Neural progenitor cell (in vitro differentiated cells): ENCODE results near the gene HSPA4. TPM values are rescaled to one million over a fixed set of nuclear protein-coding genes. Genes with fewer than 3 reads are reported as not detected.

Source experiments
- DNase-seq: peaks from one replicate; pipeline ENCODE4 v3.0.0-alpha.2; 2016; ENCODE audit warnings: low spot score
- H2AFZ ChIP-seq: fragments of 200-600 bp; sonication (generic); replicated peaks from 2 replicates; pipeline ENCODE4 v1.6.1; 2016; ENCODE audit warnings: antibody characterized with exemption
- H3F3A ChIP-seq: fragments of 200-600 bp; sonication (generic); 2 replicates; pipeline ENCODE4 v1.6.1; 2016; ENCODE audit warnings: antibody characterized with exemption, low read depth
- H3K27ac ChIP-seq: fragments of 200-600 bp; sonication (generic); 2 replicates; pipeline ENCODE4 v1.5.1; 2016; ENCODE audit warnings: mild to moderate bottlenecking
- H3K27me3 ChIP-seq: fragments of 200-600 bp; sonication (generic); 2 replicates; pipeline ENCODE4 v1.6.1; 2016; ENCODE audit warnings: mild to moderate bottlenecking, moderate library complexity
- H3K36me3 ChIP-seq: fragments of 200-600 bp; sonication (generic); 2 replicates; pipeline ENCODE4 v1.5.1; 2016
- H3K4me1 ChIP-seq: fragments of 200-600 bp; sonication (generic); 2 replicates; pipeline ENCODE4 v1.6.1; 2016; ENCODE audit warnings: mixed run types
- H3K4me2 ChIP-seq: fragments of 200-600 bp; sonication (generic); 2 replicates; pipeline ENCODE4 v1.6.1; 2016
- H3K4me3 ChIP-seq: fragments of 200-600 bp; sonication (generic); 2 replicates; pipeline ENCODE4 v1.5.1; 2016
- H3K79me2 ChIP-seq: fragments of 200-600 bp; sonication (generic); 2 replicates; pipeline ENCODE4 v1.6.1; 2016; ENCODE audit warnings: low read depth
- H3K9ac ChIP-seq: fragments of 200-600 bp; sonication (generic); 2 replicates; pipeline ENCODE4 v1.6.1; 2016
- H3K9me3 ChIP-seq: fragments of 200-600 bp; sonication (generic); 2 replicates; pipeline ENCODE4 v1.5.1; 2016; ENCODE audit warnings: low read depth
- H4K20me1 ChIP-seq: fragments of 200-600 bp; sonication (generic); 2 replicates; pipeline ENCODE4 v1.6.1; 2016; ENCODE audit warnings: low read depth
- H3K27ac Mint-ChIP-seq: 3 replicates; pipeline ENCODE4 v1.8.0; 2021; ENCODE audit warnings: mixed read lengths
- H3K27me3 Mint-ChIP-seq: 2 replicates; pipeline ENCODE4 v1.8.0; 2022; ENCODE audit warnings: low read depth, mild to moderate bottlenecking, inconsistent platforms, moderate library complexity, mixed read lengths; ENCODE audit not compliant: insufficient read depth
- H3K36me3 Mint-ChIP-seq: 3 replicates; pipeline ENCODE4 v1.8.0; 2021; ENCODE audit warnings: mixed read lengths
- H3K4me1 Mint-ChIP-seq: 3 replicates; pipeline ENCODE4 v1.8.0; 2021; ENCODE audit warnings: mixed read lengths
- H3K4me3 Mint-ChIP-seq: 3 replicates; pipeline ENCODE4 v1.8.0; 2021; ENCODE audit warnings: mild to moderate bottlenecking, moderate library complexity, mixed read lengths
- H3K9me3 Mint-ChIP-seq: 3 replicates; pipeline ENCODE4 v1.8.0; 2020; ENCODE audit warnings: mixed read lengths
- EZH2 ChIP-seq: fragments of 200-600 bp; sonication (generic); IDR thresholded peaks from 2 replicates; pipeline ENCODE4 v1.6.1; 2017; ENCODE audit warnings: antibody characterized with exemption, mild to moderate bottlenecking, moderate library complexity
- EZH2phosphoT487 ChIP-seq: fragments of 200-600 bp; sonication (generic); IDR thresholded peaks from 2 replicates; pipeline ENCODE4 v1.6.1; 2017; ENCODE audit warnings: antibody characterized with exemption
- total RNA-seq: library from RNA; depleted of rRNA; stranded (reverse); fragments of >200 nt; gene quantifications from 2 replicates; pipeline ENCODE4 v1.2.3, GENCODE V29; 2015; ENCODE audit warnings: low replicate concordance
- TF ChIP-seq, protein P1 (sequence below): fragments of 200-600 bp; sonication (generic); IDR thresholded peaks from 2 replicates; pipeline ENCODE4 v1.5.1; 2017; ENCODE audit warnings: antibody characterized with exemption, mild to moderate bottlenecking

Gene HSPA4
- total RNA-seq, 1 donor from 2014 or later, result 232 TPM

DNA sequence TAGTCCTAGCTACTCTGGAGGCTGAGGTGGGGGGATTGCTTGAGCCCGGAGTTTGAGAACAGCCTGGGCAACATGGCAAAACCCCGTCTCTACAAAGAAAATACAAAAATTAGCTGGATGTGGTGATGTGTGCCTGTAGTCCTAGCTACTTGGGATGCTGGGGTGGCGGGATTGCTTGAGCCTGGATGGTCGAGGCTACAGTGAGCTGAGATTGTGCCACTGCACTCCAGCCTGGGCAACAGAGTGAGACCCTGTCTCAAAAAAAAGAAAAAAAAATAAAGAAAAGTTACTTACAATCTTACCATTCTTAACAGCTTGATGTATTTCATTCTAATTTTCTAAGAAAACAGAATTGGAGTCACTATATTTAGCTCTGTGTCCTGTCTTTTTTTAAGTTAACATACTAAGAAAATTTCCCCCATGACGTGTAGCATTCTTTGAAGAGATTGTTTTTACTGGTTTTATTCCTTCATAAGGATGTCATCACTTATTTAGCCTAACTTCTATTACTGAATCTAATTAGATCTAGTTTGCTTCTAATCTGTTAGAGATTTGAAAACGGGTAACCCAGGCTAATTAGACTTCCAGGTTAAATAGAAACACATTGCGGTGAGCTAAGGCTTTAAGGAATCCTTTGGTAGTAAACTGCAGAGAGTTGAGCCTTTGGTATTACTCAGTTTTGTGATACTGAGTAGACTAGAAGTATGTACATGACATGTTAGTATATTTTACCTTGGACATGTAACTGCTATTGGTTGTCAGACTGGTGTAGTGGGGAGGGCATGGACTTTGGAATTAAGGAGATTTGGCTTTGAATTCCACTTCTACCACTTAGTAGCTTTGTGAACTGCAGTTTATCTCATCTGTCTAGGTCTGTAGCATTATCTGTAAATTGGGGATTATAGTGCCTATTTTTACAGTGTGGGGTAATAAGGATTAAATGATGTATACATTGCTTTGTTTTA lies 24.0 kb downstream of the HSPA4 start:
- Histone ChIP-seq H3K79me2 (peaks cover 100% of the 10 kb centered on the region), H3K4me3 (no peak overlapping the region)
- no peak for TF ChIP-seq EZH2
- TF ChIP-seq, protein P1, sequence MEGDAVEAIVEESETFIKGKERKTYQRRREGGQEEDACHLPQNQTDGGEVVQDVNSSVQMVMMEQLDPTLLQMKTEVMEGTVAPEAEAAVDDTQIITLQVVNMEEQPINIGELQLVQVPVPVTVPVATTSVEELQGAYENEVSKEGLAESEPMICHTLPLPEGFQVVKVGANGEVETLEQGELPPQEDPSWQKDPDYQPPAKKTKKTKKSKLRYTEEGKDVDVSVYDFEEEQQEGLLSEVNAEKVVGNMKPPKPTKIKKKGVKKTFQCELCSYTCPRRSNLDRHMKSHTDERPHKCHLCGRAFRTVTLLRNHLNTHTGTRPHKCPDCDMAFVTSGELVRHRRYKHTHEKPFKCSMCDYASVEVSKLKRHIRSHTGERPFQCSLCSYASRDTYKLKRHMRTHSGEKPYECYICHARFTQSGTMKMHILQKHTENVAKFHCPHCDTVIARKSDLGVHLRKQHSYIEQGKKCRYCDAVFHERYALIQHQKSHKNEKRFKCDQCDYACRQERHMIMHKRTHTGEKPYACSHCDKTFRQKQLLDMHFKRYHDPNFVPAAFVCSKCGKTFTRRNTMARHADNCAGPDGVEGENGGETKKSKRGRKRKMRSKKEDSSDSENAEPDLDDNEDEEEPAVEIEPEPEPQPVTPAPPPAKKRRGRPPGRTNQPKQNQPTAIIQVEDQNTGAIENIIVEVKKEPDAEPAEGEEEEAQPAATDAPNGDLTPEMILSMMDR, result no peak
- TF ChIP-seq EZH2phosphoT487, result no peak

DNA sequence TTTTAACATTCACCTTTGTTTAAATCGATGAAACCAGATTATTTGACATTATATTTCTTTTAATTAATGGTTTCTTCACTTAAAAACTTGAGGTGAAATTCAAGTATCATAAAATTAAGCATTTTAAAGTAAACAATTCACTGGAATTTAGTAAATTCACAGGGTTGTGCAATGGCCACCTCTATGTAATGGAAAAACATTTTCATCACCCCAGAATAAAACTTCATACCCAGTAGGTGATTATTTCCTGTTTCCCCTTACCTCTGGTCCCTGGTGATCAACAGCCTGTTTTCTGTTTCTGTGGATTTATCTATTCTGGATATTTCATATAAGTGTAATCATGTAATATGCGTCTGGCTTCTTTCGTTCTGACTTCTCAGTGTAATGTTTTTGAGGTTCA lies 27.2 kb downstream of the HSPA4 start:
- peaks cover 6% of the 10 kb centered on the region for H3K4me1 Mint-ChIP-seq
- no peak for DNase-seq
- H3K79me2 ChIP-seq, result peaks cover 100% of the 10 kb centered on the region
- peaks cover 10% of the 10 kb centered on the region for H3F3A ChIP-seq
- H4K20me1 ChIP-seq, result peaks cover 24% of the 10 kb centered on the region
- H3K27ac Mint-ChIP-seq, result no peak overlapping the region
- peaks cover 10% of the 10 kb centered on the region for H3K36me3 ChIP-seq
- no peaks in the 10 kb centered on the region for H3K9me3 ChIP-seq
- TF ChIP-seq, protein P1, result no peak
- TF ChIP-seq EZH2 (no peak), EZH2phosphoT487 (no peak)
- no peaks in the 10 kb centered on the region for H3K9me3 Mint-ChIP-seq
- no peaks in the 10 kb centered on the region for H3K27me3 Mint-ChIP-seq
- no peak overlapping the region for H3K9ac ChIP-seq
- H2AFZ ChIP-seq, result no peak overlapping the region
- H3K4me2 ChIP-seq, result no peak overlapping the region
- no peak overlapping the region for H3K27ac ChIP-seq
- no peaks in the 10 kb centered on the region for H3K27me3 ChIP-seq
- H3K4me3 ChIP-seq, result no peak overlapping the region
- H3K4me3 Mint-ChIP-seq, result no peak overlapping the region
- peaks cover 12% of the 10 kb centered on the region for H3K4me1 ChIP-seq
- H3K36me3 Mint-ChIP-seq, result peaks cover 43% of the 10 kb centered on the region

More for the DNA sequence above, 24.0 kb downstream of the HSPA4 start:
- H2AFZ ChIP-seq, result no peak overlapping the region
- H3K27ac ChIP-seq, result no peak overlapping the region
- H3K4me3 Mint-ChIP-seq, result no peak overlapping the region
- H3F3A ChIP-seq, result peaks cover 5% of the 10 kb centered on the region
- peaks cover 42% of the 10 kb centered on the region for H3K36me3 Mint-ChIP-seq
- no peak overlapping the region for H3K27ac Mint-ChIP-seq
- H3K4me1 Mint-ChIP-seq, result no peaks in the 10 kb centered on the region
- H4K20me1 ChIP-seq, result peaks cover 19% of the 10 kb centered on the region
- no peaks in the 10 kb centered on the region for H3K9me3 Mint-ChIP-seq
- peaks cover 5% of the 10 kb centered on the region for H3K4me1 ChIP-seq
- no peaks in the 10 kb centered on the region for H3K27me3 Mint-ChIP-seq
- no peaks in the 10 kb centered on the region for H3K27me3 ChIP-seq
- H3K4me2 ChIP-seq, result no peak overlapping the region
- no peaks in the 10 kb centered on the region for H3K9me3 ChIP-seq
- DNase-seq, result no peak
- H3K9ac ChIP-seq, result no peak overlapping the region
- peaks cover 19% of the 10 kb centered on the region for H3K36me3 ChIP-seq

DNA sequence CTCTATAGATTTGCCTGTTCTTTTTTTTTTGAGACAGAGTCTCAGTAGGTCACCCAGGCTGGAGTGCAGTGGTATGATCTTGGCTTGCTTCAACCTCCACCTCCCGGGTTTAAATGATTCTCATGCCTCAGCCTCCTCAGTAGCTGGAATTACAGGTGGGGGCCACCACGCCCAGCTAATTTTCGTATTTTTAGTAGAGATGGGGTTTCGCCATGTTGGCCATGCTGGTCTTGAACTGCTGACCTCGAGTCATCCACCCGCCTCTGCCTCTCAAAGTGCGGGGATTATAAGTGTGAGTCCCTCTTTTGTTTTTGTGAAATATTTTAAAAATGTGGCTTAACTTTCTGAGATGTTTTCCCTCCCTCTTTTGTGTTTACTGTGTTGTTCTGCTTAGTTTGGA lies 29.2 kb downstream of the HSPA4 start:
- H3K9ac ChIP-seq, result no peak overlapping the region
- peaks cover 12% of the 10 kb centered on the region for H3K4me1 ChIP-seq
- no peak overlapping the region for H3K4me3 Mint-ChIP-seq
- H3K36me3 ChIP-seq, result peaks cover 9% of the 10 kb centered on the region
- H2AFZ ChIP-seq, result no peak overlapping the region
- H3K36me3 Mint-ChIP-seq, result peaks cover 43% of the 10 kb centered on the region
- H3K27me3 Mint-ChIP-seq, result no peaks in the 10 kb centered on the region
- H3F3A ChIP-seq, result peaks cover 10% of the 10 kb centered on the region
- DNase-seq, result no peak
- H3K27ac ChIP-seq, result peak overlapping the region; percentile 77
- no peaks in the 10 kb centered on the region for H3K9me3 ChIP-seq
- no peak for TF ChIP-seq EZH2phosphoT487
- TF ChIP-seq EZH2, result no peak
- TF ChIP-seq, protein P1, result no peak
- peaks cover 28% of the 10 kb centered on the region for H4K20me1 ChIP-seq
- no peaks in the 10 kb centered on the region for H3K27me3 ChIP-seq
- H3K27ac Mint-ChIP-seq, result no peak overlapping the region
- peaks cover 6% of the 10 kb centered on the region for H3K4me1 Mint-ChIP-seq
- peaks cover 100% of the 10 kb centered on the region for H3K79me2 ChIP-seq
- H3K9me3 Mint-ChIP-seq, result no peaks in the 10 kb centered on the region
- H3K4me2 ChIP-seq, result peak overlapping the region; percentile 23
- no peak overlapping the region for H3K4me3 ChIP-seq
